ENCODE data around the gene KRT8. TPM values are rescaled to one million over a fixed set of nuclear protein-coding genes. Genes with fewer than 3 reads are reported as not detected.

The KRT8 gene
- total and polyA plus RNA-seq, 4 experiments from 2014 or later = 0.29 to 1.1 (median 0.64) TPM

DNA sequence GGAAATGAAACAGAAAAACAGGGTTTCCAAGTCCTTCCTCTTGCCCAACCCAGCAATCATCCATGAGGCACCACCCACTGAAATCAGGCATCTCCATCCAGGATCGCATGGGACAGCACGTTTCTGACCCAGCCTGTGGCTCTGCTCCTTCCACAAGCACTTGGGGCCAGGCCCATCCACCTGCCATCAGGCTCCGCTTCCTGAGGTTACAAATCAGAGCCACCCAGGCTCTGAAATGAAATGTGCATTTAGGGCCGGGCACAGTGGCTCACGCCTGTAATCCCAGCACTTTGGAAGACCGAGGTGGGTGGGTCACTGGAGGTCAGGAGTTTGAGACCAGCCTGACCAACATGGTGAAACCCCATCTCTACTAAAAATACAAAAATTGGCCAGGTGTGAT is 55.4 kb downstream of the KRT8 start:
- no peak overlapping the region for H3K4me3 Mint-ChIP-seq
- no peaks in the 10 kb centered on the region for H3K36me3 Mint-ChIP-seq
- Histone ChIP-seq H3K4me1 (ENCODE audit: insufficient read depth, low read length) (no peaks in the 10 kb centered on the region), H3K4me3 (ENCODE audit: low read length in 2 of 2) (no peak overlapping the region), H3K27me3 (ENCODE audit: insufficient read depth, low read length) (no peaks in the 10 kb centered on the region), H3K9me3 (ENCODE audit: control insufficient read depth in 1 of 2, low read length in 2 of 2) (no peaks in the 10 kb centered on the region), H3K27ac (ENCODE audit: low read depth, low read length) (no peak overlapping the region), H3K36me3 (ENCODE audit: insufficient read depth, low read length) (no peaks in the 10 kb centered on the region)
- peaks cover 10 to 13% of the 10 kb centered on the region in 2 donors for H3K27me3 Mint-ChIP-seq
- POLR2A ChIA-PET (ENCODE audit: partially characterized antibody) = no interaction called here
- no peak overlapping the region for H3K27ac Mint-ChIP-seq
- intact Hi-C loops (cut with micrococcal nuclease) = no loop called here
- H3K9me3 Mint-ChIP-seq = no peaks in the 10 kb centered on the region
- CTCF ChIA-PET (ENCODE audit: partially characterized antibody) = no interaction called here
- peaks cover 0 to 1% (median 0%) of the 10 kb centered on the region in 4 donors for H3K4me1 Mint-ChIP-seq
- no peak for DNase-seq

DNA sequence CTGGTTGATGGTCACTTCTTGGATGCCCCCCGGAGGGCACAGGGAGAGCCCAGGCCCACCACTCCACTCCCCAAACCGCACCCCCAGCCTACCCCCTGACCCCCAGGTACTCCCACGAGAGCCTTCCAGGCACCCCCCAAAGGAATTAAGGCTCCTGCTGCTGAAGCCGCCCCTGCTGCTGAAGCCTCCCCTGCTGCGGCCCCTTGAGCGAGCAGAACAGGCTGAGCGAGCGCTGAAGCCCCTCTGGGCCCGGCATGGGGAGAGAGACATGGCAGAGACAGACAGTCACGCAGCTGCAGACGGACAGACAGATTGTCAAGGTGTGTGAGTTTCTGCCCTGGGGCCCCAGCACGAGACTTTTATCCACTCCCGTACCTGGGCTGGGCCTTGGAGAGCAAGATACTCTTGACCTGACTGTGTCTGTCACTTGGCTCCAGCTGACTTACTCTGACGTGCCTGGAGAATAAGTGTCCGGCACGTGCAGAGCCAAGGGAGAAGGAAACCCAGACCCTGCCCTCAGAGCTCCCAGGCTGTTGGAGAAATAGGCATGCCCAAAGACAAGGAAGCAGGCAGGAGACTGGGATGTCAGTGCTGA is 56.1 kb downstream of the KRT8 start, which contains the start of gene KRT78:
KRT78 (minus strand) TSS at position 334 of the 595 bp plus-strand sequence; CDS start at position 270, 64 bp downstream.
- no peak for DNase-seq
- H3K36me3 ChIP-seq (ENCODE audit: insufficient read depth, low read length) = no peaks in the 10 kb centered on the region
- no peak within 1 kb of the TSS for H3K4me3 ChIP-seq (ENCODE audit: low read length in 2 of 2)
- Mint-ChIP-seq H3K27me3 (peaks cover 10 to 13% of the 10 kb centered on the region in 2 donors), H3K4me1 (peaks cover 0 to 1% (median 0%) of the 10 kb centered on the region in 4 donors), H3K27ac (no peak within 1 kb of the TSS), H3K36me3 (no peaks in the 10 kb centered on the region), H3K9me3 (no peaks in the 10 kb centered on the region), H3K4me3 (no peak within 1 kb of the TSS)
- POLR2A ChIA-PET (ENCODE audit: partially characterized antibody) = no interaction called here
- CTCF ChIA-PET (ENCODE audit: partially characterized antibody) = no interaction called here
- no peaks in the 10 kb centered on the region for H3K27me3 ChIP-seq (ENCODE audit: insufficient read depth, low read length)
- no peak within 1 kb of the TSS for H3K27ac ChIP-seq (ENCODE audit: low read depth, low read length)
- no peaks in the 10 kb centered on the region for H3K9me3 ChIP-seq (ENCODE audit: control insufficient read depth in 1 of 2, low read length in 2 of 2)
- intact Hi-C loops (cut with micrococcal nuclease) = no loop called here
- no peaks in the 10 kb centered on the region for H3K4me1 ChIP-seq (ENCODE audit: insufficient read depth, low read length)

DNA sequence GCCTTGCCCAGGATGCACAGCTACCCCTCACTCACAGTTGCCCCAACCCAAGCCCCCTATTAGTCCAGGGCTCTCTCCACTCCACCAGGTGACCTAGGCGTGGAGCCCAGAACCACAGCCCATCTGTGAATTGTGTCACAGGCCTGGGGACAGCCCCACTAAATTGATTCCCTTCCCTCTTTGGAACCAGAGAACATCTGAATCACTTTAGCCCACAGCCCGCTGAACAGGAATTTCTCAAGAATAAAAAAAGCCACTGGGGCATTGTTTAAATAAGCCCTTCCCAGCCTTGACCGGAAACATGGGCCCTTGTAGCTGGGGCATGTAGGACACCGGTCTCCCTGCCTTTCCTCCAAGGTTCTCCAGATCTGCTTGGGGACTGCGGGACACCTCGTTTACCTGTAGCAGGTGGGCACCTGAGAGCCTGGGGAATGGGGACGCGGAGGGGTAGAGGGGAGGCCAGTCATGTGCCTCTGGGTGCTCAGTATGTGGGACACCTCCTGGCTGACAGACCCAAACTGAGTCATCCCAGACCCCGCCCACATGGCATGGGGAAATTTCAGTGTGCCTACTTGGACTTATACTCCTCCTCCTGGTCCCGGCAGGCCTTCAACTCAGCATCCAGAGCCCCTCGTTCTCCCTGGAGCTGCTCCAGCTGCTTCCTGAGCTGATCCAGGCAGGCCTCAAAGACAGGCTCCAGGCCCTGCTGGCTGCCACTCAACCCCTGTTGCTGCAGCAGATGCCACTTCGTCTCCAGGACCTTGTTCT is 57.4 kb downstream of the KRT8 start:
- no peak for DNase-seq
- peaks cover 0 to 1% (median 0%) of the 10 kb centered on the region in 4 donors for H3K4me1 Mint-ChIP-seq
- ChIA-PET POLR2A (ENCODE audit: partially characterized antibody) (no interaction called here), CTCF (ENCODE audit: partially characterized antibody) (interaction anchor here (1.3 kb wide), 1 partner anchor 32 kb away, joined by 3 read pairs; no protein-coding TSS in a partner anchor)
- H3K27ac Mint-ChIP-seq = no peak overlapping the region
- H3K9me3 Mint-ChIP-seq = no peaks in the 10 kb centered on the region
- intact Hi-C loops (cut with micrococcal nuclease) = no loop called here
- peaks cover 6 to 7% of the 10 kb centered on the region in 2 donors for H3K27me3 Mint-ChIP-seq
- Histone ChIP-seq H3K36me3 (ENCODE audit: insufficient read depth, low read length) (no peaks in the 10 kb centered on the region), H3K9me3 (ENCODE audit: control insufficient read depth in 1 of 2, low read length in 2 of 2) (no peaks in the 10 kb centered on the region), H3K4me3 (ENCODE audit: low read length in 2 of 2) (no peak overlapping the region), H3K4me1 (ENCODE audit: insufficient read depth, low read length) (no peaks in the 10 kb centered on the region), H3K27me3 (ENCODE audit: insufficient read depth, low read length) (no peaks in the 10 kb centered on the region), H3K27ac (ENCODE audit: low read depth, low read length) (no peak overlapping the region)
- no peaks in the 10 kb centered on the region for H3K36me3 Mint-ChIP-seq
- no peak overlapping the region for H3K4me3 Mint-ChIP-seq

Other genes starting within 250 kb of the KRT8 start
- gene KRT1, start 224.7 kb downstream of the KRT8 start, total RNA-seq = under 1 TPM in 1 of 2 experiments, not detected in 1; 0.67 TPM
- gene KRT1, start 224.7 kb downstream of the KRT8 start, polyA plus RNA-seq = 10 to 100 TPM; 21.0 to 25.5 TPM
- gene KRT77, start 201.6 kb downstream of the KRT8 start, total RNA-seq = not detected
- gene KRT77, start 201.6 kb downstream of the KRT8 start, polyA plus RNA-seq = not detected
- not detected for gene KRT76, start 127.7 kb downstream of the KRT8 start, total RNA-seq
- not detected for gene KRT76, start 127.7 kb downstream of the KRT8 start, polyA plus RNA-seq
- gene KRT3, start 109.0 kb downstream of the KRT8 start, total RNA-seq = not detected
- not detected for gene KRT3, start 109.0 kb downstream of the KRT8 start, polyA plus RNA-seq
- gene KRT4, start 91.0 kb downstream of the KRT8 start, total RNA-seq = not detected
- not detected for gene KRT4, start 91.0 kb downstream of the KRT8 start, polyA plus RNA-seq
- gene KRT79, start 70.8 kb downstream of the KRT8 start, total RNA-seq = not detected
- gene KRT79, start 70.8 kb downstream of the KRT8 start, polyA plus RNA-seq = not detected
- gene KRT78, start 56.1 kb downstream of the KRT8 start, total RNA-seq = not detected
- not detected for gene KRT78, start 56.1 kb downstream of the KRT8 start, polyA plus RNA-seq
- 1 to 10 TPM; 7.4 TPM for gene KRT18, start 44.0 kb upstream of the KRT8 start, total RNA-seq
- gene KRT18, start 44.0 kb upstream of the KRT8 start, polyA plus RNA-seq = 1 to 10 TPM; 4.2 to 6.2 TPM
- gene EIF4B, start 101.4 kb upstream of the KRT8 start, total RNA-seq = 100 to 1,000 TPM; 730 to 777 TPM
- 100 to 1,000 TPM in 1 of 2 donors, 10 to 100 TPM in 1; 74.2 to 117 TPM for gene EIF4B, start 101.4 kb upstream of the KRT8 start, polyA plus RNA-seq
- 1 to 10 TPM; 6.3 to 7.2 TPM for gene TNS2, start 145.0 kb upstream of the KRT8 start, total RNA-seq
- under 1 TPM; 0.27 to 0.45 TPM for gene TNS2, start 145.0 kb upstream of the KRT8 start, polyA plus RNA-seq
- gene SPRYD3, start 174.3 kb upstream of the KRT8 start, total RNA-seq = 10 to 100 TPM; 54.3 to 59.3 TPM
- gene SPRYD3, start 174.3 kb upstream of the KRT8 start, polyA plus RNA-seq = 10 to 100 TPM; 54.2 to 71.7 TPM
- under 1 TPM in 1 of 2 experiments, not detected in 1; 0.61 TPM for gene IGFBP6, start 192.6 kb upstream of the KRT8 start, total RNA-seq
- 1 to 10 TPM in 1 of 2 donors, under 1 TPM in 1; 0.53 to 1.5 TPM for gene IGFBP6, start 192.6 kb upstream of the KRT8 start, polyA plus RNA-seq
- gene SOAT2, start 198.4 kb upstream of the KRT8 start, total RNA-seq = under 1 TPM; 0.26 to 0.42 TPM
- gene SOAT2, start 198.4 kb upstream of the KRT8 start, polyA plus RNA-seq = under 1 TPM; 0.20 to 0.85 TPM

Data from CD4-positive, alpha-beta memory T cell (primary cell).